Neural progenitor cell (in vitro differentiated cells): Measurements from ENCODE around the gene TMEM107. TPM values are rescaled to one million over a fixed set of nuclear protein-coding genes. Genes with fewer than 3 reads are reported as not detected.
"Not testable (repeated sequence)": the region's sequence is repeated elsewhere in the genome, so short reads cannot be mapped to it uniquely, and the experiment has no call there.

Experiments
- DNase-seq: peaks from one replicate; pipeline ENCODE4 v3.0.0-alpha.2; 2016; ENCODE audit warnings: low spot score
- H2AFZ ChIP-seq: fragments of 200-600 bp; sonication (generic); replicated peaks from 2 replicates; pipeline ENCODE4 v1.6.1; 2016; ENCODE audit warnings: antibody characterized with exemption
- H3F3A ChIP-seq: fragments of 200-600 bp; sonication (generic); 2 replicates; pipeline ENCODE4 v1.6.1; 2016; ENCODE audit warnings: antibody characterized with exemption, low read depth
- H3K27ac ChIP-seq: fragments of 200-600 bp; sonication (generic); 2 replicates; pipeline ENCODE4 v1.5.1; 2016; ENCODE audit warnings: mild to moderate bottlenecking
- H3K27me3 ChIP-seq: fragments of 200-600 bp; sonication (generic); 2 replicates; pipeline ENCODE4 v1.6.1; 2016; ENCODE audit warnings: mild to moderate bottlenecking, moderate library complexity
- H3K36me3 ChIP-seq: fragments of 200-600 bp; sonication (generic); 2 replicates; pipeline ENCODE4 v1.5.1; 2016
- H3K4me1 ChIP-seq: fragments of 200-600 bp; sonication (generic); 2 replicates; pipeline ENCODE4 v1.6.1; 2016; ENCODE audit warnings: mixed run types
- H3K4me2 ChIP-seq: fragments of 200-600 bp; sonication (generic); 2 replicates; pipeline ENCODE4 v1.6.1; 2016
- H3K4me3 ChIP-seq: fragments of 200-600 bp; sonication (generic); 2 replicates; pipeline ENCODE4 v1.5.1; 2016
- H3K79me2 ChIP-seq: fragments of 200-600 bp; sonication (generic); 2 replicates; pipeline ENCODE4 v1.6.1; 2016; ENCODE audit warnings: low read depth
- H3K9ac ChIP-seq: fragments of 200-600 bp; sonication (generic); 2 replicates; pipeline ENCODE4 v1.6.1; 2016
- H3K9me3 ChIP-seq: fragments of 200-600 bp; sonication (generic); 2 replicates; pipeline ENCODE4 v1.5.1; 2016; ENCODE audit warnings: low read depth
- H4K20me1 ChIP-seq: fragments of 200-600 bp; sonication (generic); 2 replicates; pipeline ENCODE4 v1.6.1; 2016; ENCODE audit warnings: low read depth
- H3K27ac Mint-ChIP-seq: 3 replicates; pipeline ENCODE4 v1.8.0; 2021; ENCODE audit warnings: mixed read lengths
- H3K27me3 Mint-ChIP-seq: 2 replicates; pipeline ENCODE4 v1.8.0; 2022; ENCODE audit warnings: low read depth, mild to moderate bottlenecking, inconsistent platforms, moderate library complexity, mixed read lengths; ENCODE audit not compliant: insufficient read depth
- H3K36me3 Mint-ChIP-seq: 3 replicates; pipeline ENCODE4 v1.8.0; 2021; ENCODE audit warnings: mixed read lengths
- H3K4me1 Mint-ChIP-seq: 3 replicates; pipeline ENCODE4 v1.8.0; 2021; ENCODE audit warnings: mixed read lengths
- H3K4me3 Mint-ChIP-seq: 3 replicates; pipeline ENCODE4 v1.8.0; 2021; ENCODE audit warnings: mild to moderate bottlenecking, moderate library complexity, mixed read lengths
- H3K9me3 Mint-ChIP-seq: 3 replicates; pipeline ENCODE4 v1.8.0; 2020; ENCODE audit warnings: mixed read lengths
- CTCF ChIP-seq: fragments of 200-600 bp; sonication (generic); IDR thresholded peaks from 2 replicates; pipeline ENCODE4 v1.5.1; 2017; ENCODE audit warnings: antibody characterized with exemption, mild to moderate bottlenecking
- EZH2 ChIP-seq: fragments of 200-600 bp; sonication (generic); IDR thresholded peaks from 2 replicates; pipeline ENCODE4 v1.6.1; 2017; ENCODE audit warnings: antibody characterized with exemption, mild to moderate bottlenecking, moderate library complexity
- EZH2phosphoT487 ChIP-seq: fragments of 200-600 bp; sonication (generic); IDR thresholded peaks from 2 replicates; pipeline ENCODE4 v1.6.1; 2017; ENCODE audit warnings: antibody characterized with exemption
- total RNA-seq: library from RNA; depleted of rRNA; stranded (reverse); fragments of >200 nt; gene quantifications from 2 replicates; pipeline ENCODE4 v1.2.3, GENCODE V29; 2015; ENCODE audit warnings: low replicate concordance

The TMEM107 gene
- total RNA-seq, 1 donor from 2014 or later: 26.0 TPM

- H3F3A ChIP-seq: peaks cover 53% of the 10 kb centered on the region
- no peaks in the 10 kb centered on the region for H3K9me3 Mint-ChIP-seq
- H3K9ac ChIP-seq: peak overlapping the region; percentile 90
- H3K4me3 Mint-ChIP-seq: peak overlapping the region; percentile 91
- H3K79me2 ChIP-seq: no peaks in the 10 kb centered on the region
- H2AFZ ChIP-seq: peak overlapping the region; percentile 30
- no peaks in the 10 kb centered on the region for H4K20me1 ChIP-seq
- H3K4me1 ChIP-seq: peaks cover 18% of the 10 kb centered on the region
- H3K27ac Mint-ChIP-seq: peak overlapping the region; percentile 100
- peak overlapping the region; percentile 59 for H3K4me3 ChIP-seq
- DNase-seq: peak; percentile 65
- H3K27ac ChIP-seq: peak overlapping the region; percentile 98
- H3K27me3 ChIP-seq: no peaks in the 10 kb centered on the region
- no peaks in the 10 kb centered on the region for H3K9me3 ChIP-seq
- H3K36me3 Mint-ChIP-seq: no peaks in the 10 kb centered on the region
- H3K4me2 ChIP-seq: peak overlapping the region; percentile 79
- H3K27me3 Mint-ChIP-seq: peaks cover 2% of the 10 kb centered on the region
- H3K4me1 Mint-ChIP-seq: peaks cover 50% of the 10 kb centered on the region
- no peaks in the 10 kb centered on the region for H3K36me3 ChIP-seq
- TF ChIP-seq EZH2phosphoT487 (peak; percentile 5), CTCF (no peak)
These were observed 2.3 kb downstream of the TMEM107 start for GRCh38 chr17:8173871-8174322.

GRCh38 chr17:8173056-8173870 is 2.9 kb downstream of the TMEM107 start:
- Mint-ChIP-seq H3K27ac (peak overlapping the region; percentile 100), H3K4me1 (peaks cover 54% of the 10 kb centered on the region), H3K36me3 (no peaks in the 10 kb centered on the region), H3K9me3 (no peaks in the 10 kb centered on the region), H3K4me3 (peak overlapping the region; percentile 91), H3K27me3 (peaks cover 2% of the 10 kb centered on the region)
- Histone ChIP-seq H3K27me3 (no peaks in the 10 kb centered on the region), H3K4me3 (peak overlapping the region; percentile 59), H4K20me1 (no peaks in the 10 kb centered on the region), H3F3A (peaks cover 53% of the 10 kb centered on the region), H2AFZ (peak overlapping the region; percentile 30), H3K79me2 (no peaks in the 10 kb centered on the region), H3K4me1 (peaks cover 18% of the 10 kb centered on the region), H3K36me3 (no peaks in the 10 kb centered on the region), H3K9me3 (no peaks in the 10 kb centered on the region), H3K4me2 (peak overlapping the region; percentile 79), H3K9ac (peak overlapping the region; percentile 90), H3K27ac (peak overlapping the region; percentile 98)
- peak; percentile 90 for DNase-seq
- TF ChIP-seq EZH2phosphoT487 (peak; percentile 3), EZH2 (no peak), CTCF (no peak)

- Histone ChIP-seq H3K4me1 (peaks cover 12% of the 10 kb centered on the region), H3F3A (peaks cover 37% of the 10 kb centered on the region)
- not testable (repeated sequence) for H3K4me3 Mint-ChIP-seq, H3K27ac Mint-ChIP-seq, H3K9me3 ChIP-seq, H3K27me3 Mint-ChIP-seq, H3K9me3 Mint-ChIP-seq, H2AFZ ChIP-seq, DNase-seq, H3K4me2 ChIP-seq, H3K27me3 ChIP-seq, H3K36me3 ChIP-seq, H3K27ac ChIP-seq, H4K20me1 ChIP-seq, H3K79me2 ChIP-seq, H3K36me3 Mint-ChIP-seq, H3K4me3 ChIP-seq, H3K9ac ChIP-seq
- peaks cover 41% of the 10 kb centered on the region for H3K4me1 Mint-ChIP-seq
These were observed 6.0 kb downstream of the TMEM107 start for GRCh38 chr17:8170186-8170585.

- H4K20me1 ChIP-seq: no peaks in the 10 kb centered on the region
- H3K4me1 ChIP-seq: peaks cover 18% of the 10 kb centered on the region
- no peak for TF ChIP-seq CTCF
- TF ChIP-seq EZH2: no peak
- no peak for TF ChIP-seq EZH2phosphoT487
- H3K36me3 Mint-ChIP-seq: no peaks in the 10 kb centered on the region
- H3K4me3 Mint-ChIP-seq: no peak overlapping the region
- H3K9me3 Mint-ChIP-seq: no peaks in the 10 kb centered on the region
- no peaks in the 10 kb centered on the region for H3K27me3 ChIP-seq
- no peak overlapping the region for H3K27ac Mint-ChIP-seq
- no peak overlapping the region for H3K9ac ChIP-seq
- H3F3A ChIP-seq: peaks cover 27% of the 10 kb centered on the region
- peaks cover 37% of the 10 kb centered on the region for H3K4me1 Mint-ChIP-seq
- no peaks in the 10 kb centered on the region for H3K9me3 ChIP-seq
- peaks cover 1% of the 10 kb centered on the region for H3K79me2 ChIP-seq
- H3K27ac ChIP-seq: no peak overlapping the region
- no peak overlapping the region for H2AFZ ChIP-seq
- H3K36me3 ChIP-seq: no peaks in the 10 kb centered on the region
- H3K4me2 ChIP-seq: no peak overlapping the region
- H3K4me3 ChIP-seq: no peak overlapping the region
- H3K27me3 Mint-ChIP-seq: peaks cover 7% of the 10 kb centered on the region
- no peak for DNase-seq
These were observed 8.7 kb downstream of the TMEM107 start for GRCh38 chr17:8167526-8167925.
